SU-DHL-6 (cell line): ENCODE results near the gene FSTL1.

Experiments used
- CTCF ChIP-seq: fragments of 200-600 bp; sonication (generic); IDR thresholded peaks from one replicate; pipeline ENCODE4 v1.5.1; 2017; ENCODE audit warnings: antibody characterized with exemption, mild to moderate bottlenecking, low read length, moderate library complexity; ENCODE audit not compliant: insufficient read depth, poor library complexity, severe bottlenecking
- EZH2phosphoT487 ChIP-seq: fragments of 200-600 bp; sonication (generic), shearing (Covaris generic); conservative IDR thresholded peaks from 2 replicates; pipeline ENCODE4 v1.6.1; 2018; ENCODE audit warnings: mild to moderate bottlenecking, antibody characterized with exemption, low read length, moderate library complexity, mixed read lengths

DNA sequence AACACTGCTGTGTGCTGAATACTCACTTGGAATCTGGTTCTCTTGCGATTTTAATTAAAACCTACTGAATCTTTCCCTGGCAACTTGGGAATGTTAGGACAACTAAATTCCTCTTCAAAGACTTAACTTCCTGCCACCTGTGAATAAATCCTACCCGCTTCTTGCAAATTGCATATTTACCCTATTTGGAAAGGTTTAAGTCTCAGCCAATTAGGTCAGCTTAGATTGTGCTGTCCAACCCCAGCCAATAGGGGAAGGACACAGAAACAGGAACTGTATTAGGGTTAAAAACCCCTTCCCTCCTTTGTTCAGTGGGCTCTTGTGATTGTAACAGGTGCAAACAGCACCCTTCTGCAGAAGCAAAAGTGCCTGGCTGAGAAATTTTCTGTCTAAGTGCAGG lies 38.6 kb upstream of the FSTL1 start:
- TF ChIP-seq CTCF (no peak), EZH2phosphoT487 (no peak)
